NCI-H345 (cell line): ENCODE data around the gene SPECC1L.

Experiments
- DNase-seq: peaks from one replicate; lab custom pipeline; 2025; lab: John Stamatoyannopoulos, UW

The SPECC1L gene

GRCh38 chr22:24414523-24414922 is 143.9 kb downstream of the SPECC1L start:
- no peak for DNase-seq

DNA sequence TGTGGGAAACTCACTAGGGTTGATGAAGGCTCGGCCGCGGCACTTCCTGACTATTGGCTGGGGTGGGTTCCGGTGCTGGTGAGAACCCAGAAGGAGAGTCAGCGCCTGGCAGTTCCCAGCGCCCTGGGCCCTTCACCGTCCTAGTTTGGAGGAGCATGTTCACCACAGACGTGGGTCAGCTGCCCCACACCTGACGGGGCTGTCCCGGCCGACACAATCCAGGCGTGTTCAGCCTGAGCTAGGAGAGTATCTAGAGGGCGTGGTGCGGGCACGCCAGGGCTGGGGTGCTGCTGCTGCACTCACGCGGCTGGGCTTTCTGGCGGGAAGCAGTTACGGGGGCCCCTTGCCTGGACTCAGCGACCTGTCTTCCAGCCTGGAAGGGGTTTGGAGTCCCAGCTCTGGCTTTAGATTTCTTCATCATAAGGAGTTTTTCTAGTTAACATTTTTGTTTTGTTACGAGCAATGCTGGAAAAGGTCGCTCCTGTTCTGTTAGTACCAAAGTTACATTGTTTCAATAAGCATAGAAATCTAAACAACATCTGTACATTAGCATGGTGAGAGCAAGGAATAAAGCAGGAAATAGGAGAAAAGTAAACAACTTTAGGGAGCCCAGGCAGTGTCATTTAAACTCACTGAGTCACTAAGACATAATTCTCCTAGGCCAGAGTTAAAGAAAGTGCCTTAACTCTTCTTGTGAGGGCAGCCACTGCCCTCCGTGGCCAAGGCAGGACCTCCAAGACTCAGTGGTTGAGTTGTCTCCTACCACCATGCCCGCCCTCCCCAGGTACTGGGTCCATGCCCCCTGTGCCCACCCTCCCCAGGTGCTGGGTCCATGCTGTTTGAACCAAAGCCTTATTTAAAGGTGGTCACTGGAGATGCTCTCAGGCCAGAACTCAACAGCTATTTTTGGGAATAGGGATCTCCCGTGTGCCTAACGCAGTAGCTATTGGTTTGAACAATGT is 144.6 kb downstream of the SPECC1L start:
- DNase-seq: no peak

DNA sequence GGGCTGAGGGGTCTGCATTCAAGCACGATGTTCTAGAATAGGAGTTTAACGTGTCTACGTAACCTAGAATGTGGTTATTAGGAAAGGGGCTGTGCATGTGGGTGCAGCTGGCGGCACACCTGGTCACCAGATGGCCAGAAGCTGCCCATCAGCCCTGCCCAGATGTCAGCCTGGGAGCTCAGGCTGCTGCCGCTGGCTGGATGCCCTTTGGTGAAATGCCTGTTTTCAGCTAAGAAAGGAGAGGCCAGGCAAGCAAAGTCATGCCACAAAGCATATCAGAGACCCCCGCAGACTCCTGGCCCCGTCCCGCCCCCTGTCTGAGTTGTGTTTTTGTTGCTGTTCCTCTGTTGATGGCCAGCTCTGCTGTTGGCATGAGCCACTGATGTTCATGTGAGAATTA is 145.5 kb downstream of the SPECC1L start:
- DNase-seq: no peak

GRCh38 chr22:24416611-24417010 is 146.0 kb downstream of the SPECC1L start:
- no peak for DNase-seq

DNA sequence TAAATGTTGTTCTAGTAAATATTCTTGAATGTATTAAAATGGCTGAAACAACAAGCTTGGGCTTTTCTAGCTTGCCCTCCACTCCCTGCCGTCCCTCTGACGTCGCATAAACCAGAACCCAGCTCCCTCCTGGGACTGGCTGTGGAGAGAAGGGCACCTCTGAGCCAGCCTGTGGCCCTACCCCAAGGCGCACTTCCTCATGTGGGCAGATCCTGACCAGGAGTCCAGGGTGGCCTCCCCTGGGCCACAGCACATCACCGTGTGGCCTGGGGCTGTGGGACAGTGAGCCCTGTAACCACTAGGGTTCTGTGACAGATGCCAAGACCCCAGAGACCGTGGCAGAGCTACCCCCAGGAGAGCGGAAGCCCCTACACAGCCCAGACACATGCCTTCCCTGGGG is 146.6 kb downstream of the SPECC1L start:
- no peak for DNase-seq

- no peak for DNase-seq
Observed at GRCh38 chr22:24417901-24418641, 147.4 kb downstream of the SPECC1L start.

GRCh38 chr22:24418786-24419474 is 148.3 kb downstream of the SPECC1L start:
- DNase-seq: peak; percentile 51

GRCh38 chr22:24419475-24419850 is 148.8 kb downstream of the SPECC1L start:
- no peak for DNase-seq

GRCh38 chr22:24420072-24420976 is 149.7 kb downstream of the SPECC1L start:
- no peak for DNase-seq

GRCh38 chr22:24420977-24421343 is 150.3 kb downstream of the SPECC1L start:
- DNase-seq: no peak

DNA sequence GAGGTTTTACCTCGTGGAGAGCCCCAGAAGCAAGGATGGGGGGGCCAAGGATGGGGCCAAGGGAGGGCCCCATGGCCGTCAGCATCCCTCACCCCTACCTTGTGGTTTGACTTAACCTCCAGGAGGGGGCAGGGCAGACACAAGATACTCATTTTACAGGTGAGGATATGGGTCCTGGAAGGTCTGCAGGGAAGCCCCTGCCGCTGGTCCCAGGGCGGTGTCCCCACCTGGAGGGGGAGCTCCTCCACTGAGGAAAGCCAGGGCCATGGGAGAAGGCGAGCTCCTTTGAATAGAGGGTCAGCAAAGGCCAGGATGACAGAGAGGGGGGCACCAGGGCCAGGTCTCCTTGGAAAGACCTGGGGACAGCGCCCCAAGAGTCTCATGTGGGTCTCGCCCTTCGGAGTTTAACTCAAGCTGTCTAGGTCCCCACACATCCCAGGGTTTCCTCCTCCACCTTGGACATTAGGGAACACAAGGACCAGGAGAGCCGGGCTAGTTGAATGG is 150.8 kb downstream of the SPECC1L start:
- no peak for DNase-seq

DNA sequence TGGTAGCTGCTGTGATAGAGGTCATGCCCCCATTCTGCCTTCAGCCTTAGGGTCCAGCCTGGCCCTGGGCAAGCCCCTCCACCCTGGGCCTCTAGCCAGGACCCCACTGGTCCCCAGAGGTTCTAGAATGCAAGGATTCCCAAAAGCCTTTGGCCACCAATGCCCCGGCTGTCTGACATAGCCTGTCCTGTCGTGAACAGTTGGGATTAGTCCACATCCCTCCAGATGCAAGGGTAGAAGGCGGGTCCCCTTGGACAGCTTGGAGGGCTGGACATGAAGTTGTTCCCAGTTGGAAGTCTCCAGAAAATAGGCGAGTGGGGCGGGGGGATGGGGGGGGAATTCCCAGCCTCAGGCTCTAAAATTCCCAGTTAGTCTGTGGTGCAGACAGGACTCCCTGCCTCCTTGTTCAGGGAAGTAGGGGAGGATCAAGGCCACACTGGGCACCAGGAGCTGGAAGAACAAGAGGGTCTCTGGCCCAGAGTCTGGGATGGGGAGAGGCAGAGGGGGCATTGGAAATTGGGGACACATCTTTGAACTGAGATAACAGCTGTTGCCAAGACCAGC is 151.6 kb downstream of the SPECC1L start:
- DNase-seq: no peak

DNA sequence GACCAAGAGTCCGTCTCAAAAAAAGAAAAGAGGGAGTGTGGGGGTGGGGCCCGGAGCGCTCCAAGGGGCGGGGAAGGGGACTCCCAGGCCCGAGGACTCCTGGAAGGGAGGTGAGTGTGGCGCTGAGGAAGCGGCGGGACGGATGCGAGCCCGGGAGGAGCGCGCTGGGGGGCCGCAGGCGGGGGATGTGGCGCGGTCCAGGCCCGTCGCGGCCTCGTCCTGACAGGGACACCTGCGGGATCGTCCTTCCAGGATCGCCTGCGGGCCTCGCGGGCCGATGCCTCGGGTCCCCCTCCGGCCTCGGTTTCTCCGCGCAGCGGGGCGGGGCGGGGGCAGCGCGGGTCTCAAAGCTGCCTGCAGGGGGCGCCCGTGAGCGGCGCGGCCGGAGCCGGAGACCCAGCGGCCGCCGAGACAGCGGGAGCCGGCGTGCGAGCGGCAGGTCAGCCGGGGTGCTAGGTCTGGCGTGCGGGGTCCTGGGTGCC is 152.9 kb downstream of the SPECC1L start:
- no peak for DNase-seq

DNA sequence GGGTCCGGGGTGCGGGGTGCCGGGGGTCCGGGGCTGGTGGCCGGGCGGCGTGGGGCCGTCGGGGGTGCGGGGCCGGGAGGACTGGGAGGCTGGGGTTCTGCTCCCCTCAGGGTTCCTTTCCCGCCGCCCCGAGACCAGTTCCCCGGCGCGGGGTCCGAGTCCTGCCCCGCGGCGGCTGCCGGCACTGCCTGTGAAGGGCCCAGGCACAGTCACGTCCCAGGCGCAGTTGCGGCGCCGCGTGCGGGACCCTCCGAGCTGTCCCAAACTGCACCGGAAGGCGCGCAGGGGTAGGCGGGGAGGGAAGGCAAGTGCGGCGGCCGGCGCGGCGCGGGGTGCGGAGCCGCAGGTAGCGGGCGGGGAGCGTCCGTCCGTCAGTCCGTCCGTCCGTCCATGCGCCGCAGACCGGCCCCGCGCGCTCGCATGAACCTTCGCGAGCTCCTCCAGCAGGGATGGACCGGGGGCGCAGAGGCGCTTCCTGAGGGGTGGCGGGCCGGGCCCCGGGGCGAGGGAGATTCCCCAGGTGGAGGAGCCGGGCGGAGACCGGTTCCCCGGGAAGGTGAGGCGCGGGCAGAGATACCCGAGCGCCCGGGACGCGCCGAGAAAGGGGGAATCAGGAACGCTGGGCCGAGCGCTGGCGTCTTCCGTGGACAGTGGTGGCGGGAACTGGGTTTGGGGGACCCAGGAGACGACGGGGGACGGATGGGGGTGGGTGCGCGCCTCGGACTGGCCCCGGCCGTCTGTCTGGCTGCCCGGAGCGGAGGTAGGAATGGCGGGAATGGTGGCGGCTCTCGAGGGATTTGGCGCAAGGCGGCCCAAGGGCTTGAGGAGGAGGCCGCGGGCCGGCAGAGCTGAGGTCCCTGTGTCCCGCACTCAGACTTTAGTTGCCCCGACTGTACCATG is 153.6 kb downstream of the SPECC1L start:
- DNase-seq: no peak

DNA sequence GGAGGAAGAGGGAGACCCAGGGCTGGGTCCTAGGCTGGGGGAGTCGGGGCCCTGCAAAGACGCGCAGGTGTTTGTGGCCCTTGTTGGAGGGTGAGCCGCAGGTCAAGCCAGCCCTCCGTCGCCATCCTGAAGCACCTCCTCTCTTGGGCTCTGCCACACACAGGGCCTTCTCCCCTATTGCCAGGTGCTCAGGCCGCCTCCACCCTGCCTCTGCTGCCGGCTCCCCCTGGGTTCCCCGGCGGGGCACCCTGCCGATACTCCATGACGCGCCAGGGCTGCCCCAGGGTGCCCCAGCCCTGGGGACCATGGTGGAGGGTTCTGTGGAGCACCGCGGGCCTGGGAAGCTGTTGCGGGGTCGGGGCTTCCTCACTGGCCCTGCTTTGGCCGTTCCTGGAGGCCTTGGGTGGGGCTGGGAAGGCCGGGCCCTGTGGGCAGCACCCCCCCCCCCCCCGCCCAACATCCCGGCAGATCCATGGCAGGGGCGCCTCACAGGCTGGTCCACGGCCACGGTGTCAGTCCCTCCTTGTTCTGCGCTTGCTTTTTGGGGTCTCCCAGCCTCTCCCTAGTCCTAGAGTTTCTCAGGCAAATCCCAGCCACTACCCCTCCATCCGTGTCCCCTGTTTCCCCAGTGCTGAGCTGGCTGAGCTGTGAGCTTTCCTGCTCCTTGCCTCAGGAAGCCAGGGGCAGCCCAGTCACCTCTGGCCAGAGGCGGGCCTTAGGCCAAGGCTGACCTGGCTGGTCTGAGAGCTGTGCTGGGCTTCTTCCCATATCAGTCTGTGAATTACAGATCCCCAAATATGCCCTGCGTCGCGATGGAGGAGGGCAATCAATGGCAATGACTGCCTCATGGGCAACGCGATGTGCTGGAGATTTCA is 154.5 kb downstream of the SPECC1L start:
- DNase-seq: no peak

DNA sequence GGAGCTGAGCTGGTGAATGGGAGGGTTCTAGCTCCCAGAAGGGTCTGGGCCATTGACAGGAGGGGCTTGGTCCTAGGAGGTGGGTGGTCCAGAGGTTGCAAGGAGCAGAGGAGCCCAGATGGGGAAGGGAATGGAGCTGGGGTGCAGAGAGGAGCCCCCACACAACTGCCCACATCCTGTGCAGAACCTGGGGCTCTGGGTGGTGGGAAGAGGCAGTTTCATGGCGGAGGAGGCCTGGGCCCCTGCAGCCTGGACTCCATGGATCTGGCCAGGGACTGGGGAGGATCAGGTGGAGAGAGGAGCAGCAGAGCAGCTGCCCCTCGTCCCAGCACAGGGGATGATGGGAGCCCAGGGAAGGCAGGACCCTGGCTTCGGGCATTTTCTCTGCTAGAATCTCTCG is 155.8 kb downstream of the SPECC1L start:
- no peak for DNase-seq

DNA sequence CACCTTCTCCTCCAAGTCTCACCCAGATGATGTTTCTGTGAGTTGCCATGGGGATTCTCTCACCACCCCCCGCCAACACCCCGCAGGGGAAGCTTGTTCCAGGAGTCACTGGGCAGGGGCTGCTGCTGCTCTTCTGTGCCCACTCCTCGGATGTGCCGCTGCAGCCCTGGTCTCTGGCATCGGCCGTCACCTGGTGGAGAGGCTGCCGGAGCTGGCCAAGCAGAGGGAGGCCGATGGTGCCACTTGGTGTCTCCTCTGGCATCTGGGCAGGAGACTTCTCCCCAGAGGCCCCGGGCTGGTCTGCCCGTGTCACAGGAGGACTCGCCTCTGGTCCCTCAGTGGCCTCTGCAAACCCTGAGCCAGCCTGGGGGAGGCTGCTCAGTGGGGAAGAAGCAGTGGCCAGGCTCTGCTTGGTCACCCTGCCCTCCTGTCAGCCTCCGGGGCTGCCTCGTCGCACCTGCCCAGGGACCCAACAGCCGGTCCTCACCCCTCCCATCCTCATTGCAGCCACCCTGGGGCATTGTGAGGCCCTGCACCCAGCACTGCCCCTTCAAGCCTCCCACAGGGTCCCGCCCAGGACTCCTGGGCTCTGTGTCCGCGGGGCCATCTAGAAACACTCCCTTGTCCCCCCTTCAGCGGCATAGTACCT is 156.3 kb downstream of the SPECC1L start:
- no peak for DNase-seq

DNA sequence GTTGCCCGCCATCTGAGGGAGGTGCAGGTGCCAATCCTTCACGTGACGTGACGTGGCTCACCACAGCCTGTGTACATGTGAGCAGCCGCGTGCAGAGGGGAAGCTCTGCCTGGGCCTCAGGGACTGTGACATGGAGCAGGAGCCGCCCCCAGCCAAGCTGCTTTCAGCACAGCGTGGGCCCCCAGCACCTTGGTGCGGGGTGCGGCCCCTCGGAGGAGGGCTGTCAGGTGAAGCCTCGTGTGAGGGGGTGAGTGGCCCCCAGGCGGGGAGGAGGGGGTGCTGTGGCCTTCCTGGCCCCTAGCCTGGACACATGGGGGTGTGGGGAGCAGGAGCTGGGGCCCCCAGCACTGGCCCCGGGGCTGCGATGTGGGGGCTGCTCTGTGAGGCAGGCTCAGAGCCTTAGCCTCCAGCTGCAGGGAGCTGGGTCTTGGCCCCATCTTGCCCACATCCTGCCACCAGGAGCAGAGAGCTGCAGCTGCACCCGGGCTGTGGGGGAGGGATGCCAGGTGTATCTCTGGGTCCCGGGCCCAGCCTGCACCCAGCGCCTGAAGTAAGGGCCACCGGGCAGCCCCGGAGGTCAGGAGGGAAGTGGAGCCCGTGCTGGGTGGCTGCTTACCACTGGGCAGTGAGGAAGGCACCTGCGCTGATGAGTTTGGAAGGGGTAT is 157.0 kb downstream of the SPECC1L start, which contains the start of gene ADORA2A:
TSS of gene ADORA2A (plus strand) at position 100 of the 665 bp plus-strand sequence. CDS start 5,806 bp downstream, outside the sequence.
- no peak for DNase-seq
